ENCODE measurements around the gene DHCR24.

DNA sequence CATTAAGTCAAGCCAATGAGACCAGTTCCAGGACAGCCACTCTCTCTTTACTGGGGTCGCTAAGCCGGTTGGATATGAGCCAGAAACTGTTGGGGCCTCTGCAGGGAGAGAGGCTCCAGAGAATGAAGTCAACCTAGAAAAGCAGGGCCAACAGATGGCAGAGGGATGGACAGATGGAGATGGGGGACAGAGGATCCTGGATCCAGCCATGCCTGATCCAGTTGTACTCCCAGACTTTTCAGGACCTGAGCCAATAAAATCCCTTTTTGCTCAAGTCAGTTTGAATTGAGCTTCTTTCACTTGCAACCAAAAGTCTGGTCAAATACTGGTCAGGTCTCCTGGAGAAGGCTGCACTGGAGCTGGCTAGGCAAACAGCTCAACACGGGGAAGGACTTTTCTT lies 2.2 kb downstream of the DHCR24 start:
- TF ChIP-seq, protein P1, sequence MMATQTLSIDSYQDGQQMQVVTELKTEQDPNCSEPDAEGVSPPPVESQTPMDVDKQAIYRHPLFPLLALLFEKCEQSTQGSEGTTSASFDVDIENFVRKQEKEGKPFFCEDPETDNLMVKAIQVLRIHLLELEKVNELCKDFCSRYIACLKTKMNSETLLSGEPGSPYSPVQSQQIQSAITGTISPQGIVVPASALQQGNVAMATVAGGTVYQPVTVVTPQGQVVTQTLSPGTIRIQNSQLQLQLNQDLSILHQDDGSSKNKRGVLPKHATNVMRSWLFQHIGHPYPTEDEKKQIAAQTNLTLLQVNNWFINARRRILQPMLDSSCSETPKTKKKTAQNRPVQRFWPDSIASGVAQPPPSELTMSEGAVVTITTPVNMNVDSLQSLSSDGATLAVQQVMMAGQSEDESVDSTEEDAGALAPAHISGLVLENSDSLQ (IDR thresholded peaks at IDR 0.05), result no peak
- TF ChIP-seq LEF1 (IDR thresholded peaks at IDR 0.05; ENCODE audit: borderline replicate concordance), result no peak
